BLaER1 treated with 17β-estradiol and CSF1 and Interleukin-3, amounts not matched to agents 10 nM and 100 nM (cell line): ENCODE measurements around the gene GARNL3.

Source experiments
- H3K27ac ChIP-seq, 11 experiments: shearing (Covaris generic); formaldehyde crosslinking; 2 replicates each; pipeline ENCODE4 v1.8.1; 2022
- H3K27me3 ChIP-seq, 11 experiments: shearing (Covaris generic); formaldehyde crosslinking; 2 replicates each; pipeline ENCODE4 v1.8.1; 2022
- H3K36me3 ChIP-seq, 11 experiments: shearing (Covaris generic); formaldehyde crosslinking; 2 replicates each; pipeline ENCODE4 v1.8.1; 2022
- H3K4me1 ChIP-seq, 10 experiments: shearing (Covaris generic); formaldehyde crosslinking; 2 replicates each; pipeline ENCODE4 v1.8.1; 2022
- H3K4me2 ChIP-seq, 11 experiments: shearing (Covaris generic); formaldehyde crosslinking; 2 replicates each; pipeline ENCODE4 v1.8.1; 2022
- H3K4me3 ChIP-seq, 10 experiments: shearing (Covaris generic); formaldehyde crosslinking; 2 replicates each; pipeline ENCODE4 v1.8.1; 2022
- H3K9ac ChIP-seq, 11 experiments: shearing (Covaris generic); formaldehyde crosslinking; 2 replicates each; pipeline ENCODE4 v1.8.1; 2022
- H3K9me3 ChIP-seq, 11 experiments: shearing (Covaris generic); formaldehyde crosslinking; replicated peaks in 1 of 11; 2 replicates each; pipeline ENCODE4 v1.8.1; 2022
- H4K20me1 ChIP-seq, 11 experiments: shearing (Covaris generic); formaldehyde crosslinking; 2 replicates each; pipeline ENCODE4 v1.8.1; 2022
- Cebpa-rat ChIP-seq, 11 experiments: shearing (Covaris generic); IDR thresholded peaks; 2 replicates each; pipeline ENCODE4 v1.8.1; 2022

GARNL3 gene

GRCh38 chr9:127422787-127423186, 158.2 kb downstream of the GARNL3 start:
- peak overlapping the region; percentile 87 to 99 (median 97) for H3K4me2 ChIP-seq
- H3K27me3 ChIP-seq: no peaks in the 10 kb centered on the region
- peak overlapping the region in 8 of 11 experiments; percentile 76 to 87 (median 84); a peak in 14 of 22 replicates for H3K27ac ChIP-seq
- H3K36me3 ChIP-seq: peaks cover 0 to 17% (median 5%) of the 10 kb centered on the region in 11 experiments; a peak in 13 of 22 replicates
- peaks cover 38 to 68% (median 40%) of the 10 kb centered on the region in 10 experiments for H3K4me1 ChIP-seq
- peak overlapping the region; percentile 83 to 91 (median 89) for H3K9ac ChIP-seq
- no peaks in the 10 kb centered on the region for H3K9me3 ChIP-seq
- H3K4me3 ChIP-seq: peak overlapping the region; percentile 79 to 93 (median 87)
- H4K20me1 ChIP-seq: peaks cover 5 to 34% (median 16%) of the 10 kb centered on the region in 11 experiments; a peak in 13 of 22 replicates
- no peak for TF ChIP-seq Cebpa-rat (IDR thresholded peaks at IDR 0.05)

GRCh38 chr9:127423476-127423933, 158.9 kb downstream of the GARNL3 start:
- Histone ChIP-seq H3K4me1 (peaks cover 38 to 70% (median 40%) of the 10 kb centered on the region in 10 experiments), H3K36me3 (peaks cover 3 to 24% (median 12%) of the 10 kb centered on the region in 11 experiments; a peak in 21 of 22 replicates), H3K9me3 (no peaks in the 10 kb centered on the region), H3K4me2 (peak overlapping the region; percentile 87 to 99 (median 97)), H3K27ac (peak overlapping the region; percentile 76 to 90 (median 84)), H3K27me3 (no peaks in the 10 kb centered on the region), H4K20me1 (peaks cover 5 to 42% (median 20%) of the 10 kb centered on the region in 11 experiments; a peak in 13 of 22 replicates), H3K9ac (peak overlapping the region; percentile 83 to 91 (median 89)), H3K4me3 (peak overlapping the region; percentile 79 to 93 (median 87))
- TF ChIP-seq Cebpa-rat (IDR thresholded peaks at IDR 0.05): no peak

GRCh38 chr9:127423934-127424675, 159.5 kb downstream of the GARNL3 start, which contains the start of gene ZNF79:
Gene ZNF79 (plus strand): TSS chr9:127424382. CDS start chr9:127424788, 406 bp downstream.
- H3K4me3 ChIP-seq: peak within 1 kb of the TSS; percentile 79 to 93 (median 87)
- no peaks in the 10 kb centered on the region for H3K27me3 ChIP-seq
- peak within 1 kb of the TSS; percentile 83 to 91 (median 89) for H3K9ac ChIP-seq
- no peaks in the 10 kb centered on the region for H3K9me3 ChIP-seq
- H3K4me2 ChIP-seq: peak within 1 kb of the TSS; percentile 87 to 99 (median 97)
- peaks cover 38 to 66% (median 40%) of the 10 kb centered on the region in 10 experiments for H3K4me1 ChIP-seq
- peaks cover 9 to 30% (median 18%) of the 10 kb centered on the region in 11 experiments for H3K36me3 ChIP-seq
- peak within 1 kb of the TSS; percentile 76 to 90 (median 84) for H3K27ac ChIP-seq
- TF ChIP-seq Cebpa-rat (IDR thresholded peaks at IDR 0.05): no peak
- H4K20me1 ChIP-seq: peaks cover 5 to 48% (median 23%) of the 10 kb centered on the region in 11 experiments; a peak in 13 of 22 replicates

- no peaks in the 10 kb centered on the region for H3K27me3 ChIP-seq
- H3K9ac ChIP-seq: peak overlapping the region; percentile 83 to 91 (median 89)
- no peaks in the 10 kb centered on the region for H3K9me3 ChIP-seq
- peaks cover 5 to 49% (median 23%) of the 10 kb centered on the region in 11 experiments; a peak in 12 of 22 replicates for H4K20me1 ChIP-seq
- H3K27ac ChIP-seq: peak overlapping the region; percentile 76 to 90 (median 84)
- H3K4me2 ChIP-seq: peak overlapping the region; percentile 87 to 99 (median 97)
- H3K4me3 ChIP-seq: peak overlapping the region; percentile 79 to 93 (median 87)
- no peak for TF ChIP-seq Cebpa-rat (IDR thresholded peaks at IDR 0.05)
- peaks cover 38 to 60% (median 40%) of the 10 kb centered on the region in 10 experiments for H3K4me1 ChIP-seq
- H3K36me3 ChIP-seq: peaks cover 14 to 35% (median 24%) of the 10 kb centered on the region in 11 experiments
Observed at GRCh38 chr9:127424676-127424999, 160.1 kb downstream of the GARNL3 start.

GRCh38 chr9:127426756-127427155, 162.2 kb downstream of the GARNL3 start:
- H3K27me3 ChIP-seq: no peaks in the 10 kb centered on the region
- peak overlapping the region in 1 of 11 experiments; percentile 37; a peak in 1 of 22 replicates for H3K9ac ChIP-seq
- peak overlapping the region; percentile 16 to 99 (median 95); a peak in 21 of 22 replicates for H3K4me2 ChIP-seq
- H3K4me1 ChIP-seq: peaks cover 38 to 48% (median 40%) of the 10 kb centered on the region in 10 experiments
- peaks cover 33 to 57% (median 45%) of the 10 kb centered on the region in 11 experiments for H3K36me3 ChIP-seq
- H4K20me1 ChIP-seq: peaks cover 5 to 49% (median 29%) of the 10 kb centered on the region in 11 experiments; a peak in 14 of 22 replicates
- no peak overlapping the region for H3K4me3 ChIP-seq
- H3K9me3 ChIP-seq: no peaks in the 10 kb centered on the region
- TF ChIP-seq Cebpa-rat (IDR thresholded peaks at IDR 0.05): no peak
- no peak overlapping the region for H3K27ac ChIP-seq

- no peak overlapping the region for H3K4me2 ChIP-seq
- H3K27me3 ChIP-seq: no peaks in the 10 kb centered on the region
- peaks cover 5 to 58% (median 32%) of the 10 kb centered on the region in 11 experiments; a peak in 15 of 22 replicates for H4K20me1 ChIP-seq
- no peak for TF ChIP-seq Cebpa-rat (IDR thresholded peaks at IDR 0.05)
- no peak overlapping the region for H3K9ac ChIP-seq
- H3K36me3 ChIP-seq: peaks cover 42 to 72% (median 58%) of the 10 kb centered on the region in 11 experiments
- no peak overlapping the region for H3K27ac ChIP-seq
- H3K9me3 ChIP-seq: no peaks in the 10 kb centered on the region
- no peak overlapping the region for H3K4me3 ChIP-seq
- peaks cover 23 to 32% (median 25%) of the 10 kb centered on the region in 10 experiments for H3K4me1 ChIP-seq
Observed at GRCh38 chr9:127428348-127428747, 163.8 kb downstream of the GARNL3 start.

GRCh38 chr9:127430415-127430814, 165.8 kb downstream of the GARNL3 start:
- no peak overlapping the region for H3K27ac ChIP-seq
- peaks cover 15 to 27% (median 17%) of the 10 kb centered on the region in 10 experiments for H3K4me1 ChIP-seq
- peaks cover 63 to 93% (median 79%) of the 10 kb centered on the region in 11 experiments for H3K36me3 ChIP-seq
- H3K4me3 ChIP-seq: no peak overlapping the region
- no peaks in the 10 kb centered on the region for H3K27me3 ChIP-seq
- no peak overlapping the region for H3K9ac ChIP-seq
- H3K9me3 ChIP-seq: no peaks in the 10 kb centered on the region
- H4K20me1 ChIP-seq: peaks cover 4 to 54% (median 31%) of the 10 kb centered on the region in 11 experiments; a peak in 15 of 22 replicates
- no peak for TF ChIP-seq Cebpa-rat (IDR thresholded peaks at IDR 0.05)
- H3K4me2 ChIP-seq: no peak overlapping the region

GRCh38 chr9:127437497-127438264, 173.1 kb downstream of the GARNL3 start:
- Histone ChIP-seq H3K4me3 (no peak overlapping the region), H3K27me3 (no peaks in the 10 kb centered on the region), H3K9ac (0 out of 22 replicates have a peak overlapping the region, but pooled peaks of 1 of the 11 experiments have one; percentile 6), H3K9me3 (peaks cover 0 to 17% (median 0%) of the 10 kb centered on the region in 11 experiments; a peak in 6 of 22 replicates), H3K4me2 (no peak overlapping the region; a peak in 1 of 22 replicates), H3K27ac (no peak overlapping the region), H3K4me1 (no peaks in the 10 kb centered on the region; a peak in 1 of 20 replicates), H3K36me3 (peaks cover 96 to 100% (median 99%) of the 10 kb centered on the region in 11 experiments), H4K20me1 (peaks cover 0 to 23% (median 11%) of the 10 kb centered on the region in 11 experiments; a peak in 12 of 22 replicates)
- no peak for TF ChIP-seq Cebpa-rat (IDR thresholded peaks at IDR 0.05)
